Esophagus squamous epithelium (tissue), 5 donors: Measurements from ENCODE around the gene TRIP12. TPM values are rescaled to one million over a fixed set of nuclear protein-coding genes. Genes with fewer than 3 reads are reported as not detected.
"Not testable (repeated sequence)": the region's sequence is repeated elsewhere in the genome, so short reads cannot be mapped to it uniquely, and the experiment has no call there.

ENCODE experiments used
- DNase-seq: peaks from one replicate; lab custom pipeline; 2025; lab: John Stamatoyannopoulos, UW
- H3K27ac ChIP-seq, 4 donors: fragments of 200-600 bp; sonication (generic); one replicate each; pipeline ENCODE4 v1.5.1; 2016 to 2019; ENCODE audit warnings: mild to moderate bottlenecking in 1 of 4
- H3K27me3 ChIP-seq, 4 donors: fragments of 200-600 bp; sonication (generic); 1 replicate in 3 of 4; 2 replicates in 1 of 4; pipeline versions ENCODE4 v1.5.1 to v1.6.0; 2017 to 2021; ENCODE audit warnings: antibody characterized with exemption in 1 of 4
- H3K36me3 ChIP-seq, 3 donors: fragments of 200-600 bp; sonication (generic); one replicate each; pipeline ENCODE4 v1.5.1; 2016 to 2019
- H3K4me1 ChIP-seq, 3 donors: fragments of 200-600 bp; sonication (generic); one replicate each; pipeline ENCODE4 v1.5.1; 2017 to 2019
- H3K4me3 ChIP-seq, 4 donors: fragments of 200-600 bp; sonication (generic); 1 replicate in 3 of 4; 2 replicates in 1 of 4; pipeline ENCODE4 v1.5.1; 2016 to 2019; ENCODE audit warnings: mild to moderate bottlenecking in 2 of 4, moderate library complexity in 1 of 4
- H3K9me3 ChIP-seq, 3 donors: fragments of 200-600 bp; sonication (generic); one replicate each; pipeline ENCODE4 v1.5.1; 2016 to 2019
- POLR2A ChIP-seq, 4 donors: fragments of 450-650 bp; IDR thresholded peaks; one replicate each; pipeline ENCODE4 v1.6.1; 2017; ENCODE audit warnings: antibody characterized with exemption in 4 of 4, mild to moderate bottlenecking in 4 of 4, moderate library complexity in 3 of 4
- WGBS, 2 donors: methylation state at CpG; one replicate each; pipeline ENCODE4 v1.1.5; 2018; 5-methylcytosine and 5-hydroxymethylcytosine counted together
- intact Hi-C: fragments of 100-400 bp; cut with DNase I; formaldehyde crosslinking; loops from one replicate; pipeline ENCODE4 v1.15.0; 2022
- total RNA-seq, 4 donors: library from RNA; depleted of rRNA; stranded (reverse); fragments of >200 nt; gene quantifications; one replicate each; pipeline ENCODE4 v1.1.0, GENCODE V29; 2016
- TF ChIP-seq, protein P1 (sequence below), 6 experiments: fragments of 450-650 bp in 4 of 6; fragments of 200-600 bp in 2 of 6; sonication (generic) in 2 of 6; IDR thresholded peaks; one replicate each; pipeline ENCODE4 v1.5.1; 2016 to 2019; ENCODE audit warnings: antibody characterized with exemption in 6 of 6, mild to moderate bottlenecking in 4 of 6, moderate library complexity in 4 of 6
- donor health status: DM: yes; HTN: yes; CAD: no.

Gene TRIP12
- 100 to 1,000 TPM in 2 of 4 donors, 10 to 100 TPM in 2; 84.8 to 174 (median 125) TPM for total RNA-seq

DNA sequence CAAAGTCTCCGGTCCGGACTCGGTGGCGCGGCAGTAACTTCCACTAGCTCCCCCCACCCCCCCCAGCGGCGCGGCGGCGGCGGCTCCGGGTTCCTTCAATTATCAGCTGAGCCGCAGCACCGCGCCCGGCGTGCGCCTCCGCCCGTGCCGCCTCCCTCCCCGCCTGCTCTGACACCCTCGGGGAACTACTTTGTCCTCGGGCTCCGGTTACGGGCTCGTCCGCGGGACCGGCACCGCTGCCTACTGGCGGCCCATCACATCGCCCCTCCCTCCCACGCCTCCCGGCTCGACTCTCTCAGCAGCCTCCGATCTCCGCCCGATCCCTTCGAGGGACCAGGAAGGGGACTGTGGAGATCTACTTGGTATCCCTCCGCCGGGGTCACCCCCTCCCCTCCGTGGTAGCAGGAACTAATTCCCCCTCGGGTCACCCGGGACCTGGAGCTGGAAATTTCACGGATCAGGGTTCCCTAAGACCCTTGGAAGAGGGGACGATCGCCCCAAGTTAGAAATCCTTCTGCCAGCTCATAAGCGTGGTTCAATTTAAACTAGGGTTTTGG, at the start of gene TRIP12:
TRIP12 (minus strand) TSS at position 118 of the 557 bp plus-strand sequence. CDS start 41,930 bp downstream, outside the sequence.
- Histone ChIP-seq H3K27ac (peak within 1 kb of the TSS; percentile 96 to 100 (median 98)), H3K4me3 (peak within 1 kb of the TSS; percentile 78 to 98 (median 79)), H3K36me3 (peaks cover 0 to 8% (median 0%) of the 10 kb centered on the region in 3 donors), H3K27me3 (no peaks in the 10 kb centered on the region), H3K4me1 (peaks cover 11 to 46% (median 14%) of the 10 kb centered on the region in 3 donors), H3K9me3 (no peaks in the 10 kb centered on the region)
- TF ChIP-seq POLR2A (IDR thresholded peaks at IDR 0.05) = peak in 2 of 4 donors; percentile 18 to 55
- TF ChIP-seq, protein P1, sequence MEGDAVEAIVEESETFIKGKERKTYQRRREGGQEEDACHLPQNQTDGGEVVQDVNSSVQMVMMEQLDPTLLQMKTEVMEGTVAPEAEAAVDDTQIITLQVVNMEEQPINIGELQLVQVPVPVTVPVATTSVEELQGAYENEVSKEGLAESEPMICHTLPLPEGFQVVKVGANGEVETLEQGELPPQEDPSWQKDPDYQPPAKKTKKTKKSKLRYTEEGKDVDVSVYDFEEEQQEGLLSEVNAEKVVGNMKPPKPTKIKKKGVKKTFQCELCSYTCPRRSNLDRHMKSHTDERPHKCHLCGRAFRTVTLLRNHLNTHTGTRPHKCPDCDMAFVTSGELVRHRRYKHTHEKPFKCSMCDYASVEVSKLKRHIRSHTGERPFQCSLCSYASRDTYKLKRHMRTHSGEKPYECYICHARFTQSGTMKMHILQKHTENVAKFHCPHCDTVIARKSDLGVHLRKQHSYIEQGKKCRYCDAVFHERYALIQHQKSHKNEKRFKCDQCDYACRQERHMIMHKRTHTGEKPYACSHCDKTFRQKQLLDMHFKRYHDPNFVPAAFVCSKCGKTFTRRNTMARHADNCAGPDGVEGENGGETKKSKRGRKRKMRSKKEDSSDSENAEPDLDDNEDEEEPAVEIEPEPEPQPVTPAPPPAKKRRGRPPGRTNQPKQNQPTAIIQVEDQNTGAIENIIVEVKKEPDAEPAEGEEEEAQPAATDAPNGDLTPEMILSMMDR (IDR thresholded peaks at IDR 0.05) = no peak
- peak; percentile 75 for DNase-seq
- 0% methylated on average over 2 of the region's 49 CpGs for WGBS, 2 donors
- intact Hi-C loops = no loop called here

DNA sequence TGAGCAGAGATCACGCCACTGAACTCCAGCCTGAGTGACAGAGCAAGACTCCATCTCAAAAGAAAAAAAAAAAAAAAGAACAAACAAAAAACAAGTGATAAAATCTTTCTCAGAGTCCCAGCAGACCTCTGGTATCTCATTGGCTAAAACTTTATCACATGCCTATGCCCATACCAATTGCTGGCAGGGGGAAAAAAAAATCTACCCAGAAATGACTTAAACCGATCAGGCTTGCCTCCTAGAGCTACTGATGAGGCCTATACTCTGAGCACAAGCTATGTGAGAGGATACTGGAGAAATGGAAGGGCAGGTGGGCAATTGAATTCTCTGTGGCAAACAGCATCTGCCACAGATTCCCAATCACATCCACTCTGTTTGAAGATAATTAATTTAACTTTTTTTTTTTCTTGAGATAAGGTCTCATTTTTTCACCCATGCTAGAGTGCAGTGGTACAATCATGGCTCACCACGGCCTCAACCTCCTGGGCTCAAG, 49.5 kb upstream of the TRIP12 start:
- 90 to 91% methylated on average over 3 of the region's 3 CpGs for WGBS, 2 donors
- DNase-seq = no peak
- no peaks in the 10 kb centered on the region for H3K9me3 ChIP-seq
- no peak overlapping the region for H3K27ac ChIP-seq
- intact Hi-C loops = no loop called here
- H3K27me3 ChIP-seq = no peaks in the 10 kb centered on the region
- peaks cover 0 to 8% (median 0%) of the 10 kb centered on the region in 3 donors for H3K4me1 ChIP-seq
- TF ChIP-seq, protein P1 (IDR thresholded peaks at IDR 0.05) = no peak
- no peak for TF ChIP-seq POLR2A (IDR thresholded peaks at IDR 0.05)
- no peak overlapping the region for H3K4me3 ChIP-seq
- no peaks in the 10 kb centered on the region for H3K36me3 ChIP-seq

DNA sequence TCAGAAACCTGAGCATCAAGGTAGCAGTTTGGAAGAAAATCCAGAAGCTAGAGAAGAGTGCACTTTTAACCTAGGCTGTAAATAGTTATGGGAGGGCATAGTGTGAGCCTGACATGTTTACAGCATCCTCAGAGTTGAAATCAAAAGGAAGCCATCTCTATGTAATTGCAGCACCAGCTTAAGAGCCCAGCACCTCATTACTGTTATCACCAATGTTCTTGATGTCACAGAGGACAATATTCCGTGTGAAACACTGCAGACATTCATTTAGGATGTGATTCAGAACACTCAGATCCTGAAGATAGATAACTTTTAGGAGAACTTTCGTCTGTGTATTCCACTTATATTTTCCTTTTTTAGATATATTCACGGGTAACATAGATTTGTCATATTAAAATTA, 48.6 kb upstream of the TRIP12 start:
- intact Hi-C loops = no loop called here
- H3K36me3 ChIP-seq = no peaks in the 10 kb centered on the region
- no peak overlapping the region for H3K27ac ChIP-seq
- TF ChIP-seq, protein P1 (IDR thresholded peaks at IDR 0.05) = no peak
- TF ChIP-seq POLR2A (IDR thresholded peaks at IDR 0.05) = no peak
- peaks cover 0 to 8% (median 0%) of the 10 kb centered on the region in 3 donors for H3K4me1 ChIP-seq
- WGBS, 2 donors = 78 to 86% methylated on average over 3 of the region's 3 CpGs
- no peaks in the 10 kb centered on the region for H3K27me3 ChIP-seq
- no peak overlapping the region for H3K4me3 ChIP-seq
- no peaks in the 10 kb centered on the region for H3K9me3 ChIP-seq
- no peak for DNase-seq

DNA sequence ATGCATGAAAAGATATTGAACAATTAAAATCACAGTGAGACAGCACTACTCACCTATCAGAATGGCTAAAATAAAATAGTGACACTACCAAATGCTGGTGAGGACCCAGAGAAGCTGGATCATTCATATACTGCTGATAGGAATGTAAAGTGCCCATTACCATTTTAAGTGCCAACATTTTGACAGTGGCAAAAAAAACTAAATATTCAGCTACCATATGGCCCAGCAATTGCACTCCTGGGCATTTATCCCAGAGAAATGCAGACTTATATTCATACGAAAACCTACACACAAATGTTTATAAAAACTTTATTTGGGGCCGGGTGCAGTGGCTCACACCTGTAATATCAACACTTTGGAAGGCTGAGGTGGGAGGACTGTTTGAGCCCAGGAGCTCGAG, 48.1 kb upstream of the TRIP12 start:
- no peaks in the 10 kb centered on the region for H3K36me3 ChIP-seq
- TF ChIP-seq, protein P1 (IDR thresholded peaks at IDR 0.05) = no peak
- no peak for TF ChIP-seq POLR2A (IDR thresholded peaks at IDR 0.05)
- 72 to 76% methylated on average over 3 of the region's 3 CpGs for WGBS, 2 donors
- DNase-seq = no peak
- no peaks in the 10 kb centered on the region for H3K9me3 ChIP-seq
- intact Hi-C loops = no loop called here
- H3K27ac ChIP-seq = no peak overlapping the region
- no peak overlapping the region for H3K4me3 ChIP-seq
- H3K4me1 ChIP-seq = peaks cover 0 to 8% (median 0%) of the 10 kb centered on the region in 3 donors
- H3K27me3 ChIP-seq = no peaks in the 10 kb centered on the region

DNA sequence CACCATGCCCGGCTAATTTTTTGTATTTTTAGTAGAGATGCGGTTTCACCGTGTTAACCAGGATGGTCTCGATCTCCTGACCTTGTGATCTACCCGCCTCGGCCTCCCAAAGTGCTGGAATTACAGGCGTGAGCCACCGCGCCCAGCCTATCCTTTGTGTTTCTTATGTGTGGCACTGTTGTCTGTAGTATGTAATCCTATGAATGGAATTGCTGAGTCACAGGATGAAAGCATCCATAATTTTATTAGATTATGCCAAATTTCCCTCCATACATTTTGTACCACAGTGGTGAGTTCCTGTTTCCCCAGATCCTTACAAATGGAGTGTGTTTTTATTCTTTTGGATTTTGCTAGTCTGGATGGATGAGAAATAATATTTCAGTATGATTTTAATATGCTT, 41.8 kb upstream of the TRIP12 start:
- H3K4me3 ChIP-seq, H3K36me3 ChIP-seq, H3K27ac ChIP-seq, DNase-seq, H3K27me3 ChIP-seq, H3K9me3 ChIP-seq, intact Hi-C loops, H3K4me1 ChIP-seq: not testable (repeated sequence)
- 86 to 93% methylated on average over 9 of the region's 9 CpGs for WGBS, 2 donors
